GM06990 (cell line): ENCODE data around the gene ANO4.

ENCODE experiments used
- DNase-seq: peaks from one replicate; pipeline ENCODE4 v3.0.0-alpha.2; 2011; ENCODE audit not compliant: insufficient read length; ENCODE audit errors: extremely low read depth
- H3K27me3 ChIP-seq: replicated peaks from 2 replicates; pipeline ENCODE4 v1.6.0; 2011; ENCODE audit warnings: low read length; ENCODE audit not compliant: control insufficient read depth, insufficient read depth
- H3K36me3 ChIP-seq: 2 replicates; pipeline ENCODE4 v1.5.1; 2011; ENCODE audit warnings: low read length; ENCODE audit not compliant: control insufficient read depth, insufficient read depth
- H3K4me3 ChIP-seq: replicated peaks from 2 replicates; pipeline ENCODE4 v1.5.1; 2011; ENCODE audit warnings: low read depth, mild to moderate bottlenecking, control low read depth, low read length
- TF ChIP-seq, protein P1 (sequence below): IDR thresholded peaks from 2 replicates; pipeline ENCODE4 v1.5.1; 2011; ENCODE audit warnings: low read length, control low read depth, mild to moderate bottlenecking, inconsistent platforms; ENCODE audit not compliant: insufficient read depth, poor library complexity, severe bottlenecking

ANO4 gene

DNA sequence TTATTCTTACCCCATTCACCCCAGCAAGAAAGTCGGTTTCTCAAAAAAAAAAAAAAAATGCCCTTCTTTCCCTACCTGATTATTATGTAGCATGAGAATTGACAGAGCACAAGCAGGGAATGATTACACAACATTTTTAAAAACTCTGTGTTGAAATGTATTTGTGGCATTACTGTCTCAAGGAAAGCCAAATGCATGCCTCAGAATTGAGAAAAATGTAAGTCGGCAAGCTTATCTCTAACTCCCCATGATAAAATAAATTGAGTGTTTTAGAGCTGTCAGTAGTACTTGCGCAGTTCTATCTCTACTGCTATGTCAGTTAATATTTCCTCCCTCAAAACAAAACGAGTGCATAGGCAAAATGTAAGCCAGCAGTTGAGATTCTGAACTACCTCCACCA lies 25.7 kb downstream of the ANO4 start:
- TF ChIP-seq, protein P1, sequence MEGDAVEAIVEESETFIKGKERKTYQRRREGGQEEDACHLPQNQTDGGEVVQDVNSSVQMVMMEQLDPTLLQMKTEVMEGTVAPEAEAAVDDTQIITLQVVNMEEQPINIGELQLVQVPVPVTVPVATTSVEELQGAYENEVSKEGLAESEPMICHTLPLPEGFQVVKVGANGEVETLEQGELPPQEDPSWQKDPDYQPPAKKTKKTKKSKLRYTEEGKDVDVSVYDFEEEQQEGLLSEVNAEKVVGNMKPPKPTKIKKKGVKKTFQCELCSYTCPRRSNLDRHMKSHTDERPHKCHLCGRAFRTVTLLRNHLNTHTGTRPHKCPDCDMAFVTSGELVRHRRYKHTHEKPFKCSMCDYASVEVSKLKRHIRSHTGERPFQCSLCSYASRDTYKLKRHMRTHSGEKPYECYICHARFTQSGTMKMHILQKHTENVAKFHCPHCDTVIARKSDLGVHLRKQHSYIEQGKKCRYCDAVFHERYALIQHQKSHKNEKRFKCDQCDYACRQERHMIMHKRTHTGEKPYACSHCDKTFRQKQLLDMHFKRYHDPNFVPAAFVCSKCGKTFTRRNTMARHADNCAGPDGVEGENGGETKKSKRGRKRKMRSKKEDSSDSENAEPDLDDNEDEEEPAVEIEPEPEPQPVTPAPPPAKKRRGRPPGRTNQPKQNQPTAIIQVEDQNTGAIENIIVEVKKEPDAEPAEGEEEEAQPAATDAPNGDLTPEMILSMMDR, result no peak
- H3K27me3 ChIP-seq, result no peaks in the 10 kb centered on the region; the same call in 1 of the 2 replicates
- no peak for DNase-seq
- no peaks in the 10 kb centered on the region for H3K36me3 ChIP-seq
- no peak overlapping the region for H3K4me3 ChIP-seq

DNA sequence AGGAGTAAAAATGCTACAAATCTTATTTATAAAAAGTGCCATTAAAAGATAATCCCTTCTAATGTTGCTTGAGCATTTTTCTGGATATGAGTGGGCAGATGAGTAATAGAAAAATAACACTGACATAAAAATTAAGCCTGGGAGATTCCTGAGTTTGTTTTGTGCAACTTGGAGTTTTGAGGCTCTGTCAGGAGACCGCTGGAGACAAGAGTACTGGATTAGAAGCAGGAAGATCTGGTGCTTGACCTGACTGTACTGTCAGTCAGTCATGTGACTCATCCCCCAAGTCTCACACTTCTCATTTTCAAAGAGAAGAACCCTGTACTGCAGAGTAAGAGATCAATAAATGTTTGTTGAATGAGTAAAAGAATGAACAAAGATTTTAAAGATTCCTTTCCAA lies 29.4 kb downstream of the ANO4 start:
- H3K4me3 ChIP-seq, result no peak overlapping the region
- H3K36me3 ChIP-seq, result no peaks in the 10 kb centered on the region
- no peaks in the 10 kb centered on the region; the same call in 1 of the 2 replicates for H3K27me3 ChIP-seq
- no peak for DNase-seq
- TF ChIP-seq, protein P1, result no peak

DNA sequence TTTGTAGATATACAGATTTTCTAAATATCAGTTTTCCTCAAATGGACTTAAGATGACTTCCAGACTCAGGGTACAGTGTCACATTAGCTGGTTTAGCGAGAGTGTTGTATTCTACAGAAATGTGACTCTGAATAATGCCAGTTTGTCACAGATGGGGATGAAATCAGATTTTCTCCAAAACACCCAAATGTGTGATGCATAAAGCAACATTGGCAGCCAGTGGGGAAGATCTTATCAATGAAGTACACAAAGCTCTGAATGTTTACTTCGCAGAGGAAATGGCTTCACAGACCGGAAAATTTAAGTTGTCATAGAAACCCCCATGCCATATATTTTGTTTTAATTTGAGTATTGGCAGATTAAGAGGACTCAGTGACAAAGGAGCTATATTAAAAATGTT lies 29.9 kb downstream of the ANO4 start:
- no peak for DNase-seq
- TF ChIP-seq, protein P1, result no peak
- no peaks in the 10 kb centered on the region; the same call in 1 of the 2 replicates for H3K27me3 ChIP-seq
- no peaks in the 10 kb centered on the region for H3K36me3 ChIP-seq
- H3K4me3 ChIP-seq, result no peak overlapping the region

DNA sequence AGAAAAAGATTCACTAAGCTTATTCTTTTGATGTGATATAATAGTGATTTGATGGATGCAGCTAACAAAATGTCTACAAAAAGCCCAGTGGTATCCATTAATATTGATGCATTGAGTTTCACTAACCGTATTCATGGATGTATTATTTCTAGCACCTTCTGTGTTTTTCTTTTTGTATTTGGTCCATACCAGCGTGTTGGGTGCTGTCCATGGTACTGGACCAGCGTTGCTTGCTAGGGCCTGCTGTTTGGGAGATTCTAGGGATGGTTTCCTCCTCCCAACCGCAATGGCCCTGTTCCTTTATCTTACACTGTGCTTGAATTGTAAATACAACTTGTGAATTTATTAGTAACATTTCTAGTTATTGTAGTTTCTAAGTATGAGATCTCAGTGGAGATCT lies 31.7 kb downstream of the ANO4 start:
- Histone ChIP-seq H3K4me3 (no peak overlapping the region), H3K36me3 (no peaks in the 10 kb centered on the region), H3K27me3 (no peaks in the 10 kb centered on the region; the same call in 1 of the 2 replicates)
- DNase-seq, result no peak
- TF ChIP-seq, protein P1, result no peak

DNA sequence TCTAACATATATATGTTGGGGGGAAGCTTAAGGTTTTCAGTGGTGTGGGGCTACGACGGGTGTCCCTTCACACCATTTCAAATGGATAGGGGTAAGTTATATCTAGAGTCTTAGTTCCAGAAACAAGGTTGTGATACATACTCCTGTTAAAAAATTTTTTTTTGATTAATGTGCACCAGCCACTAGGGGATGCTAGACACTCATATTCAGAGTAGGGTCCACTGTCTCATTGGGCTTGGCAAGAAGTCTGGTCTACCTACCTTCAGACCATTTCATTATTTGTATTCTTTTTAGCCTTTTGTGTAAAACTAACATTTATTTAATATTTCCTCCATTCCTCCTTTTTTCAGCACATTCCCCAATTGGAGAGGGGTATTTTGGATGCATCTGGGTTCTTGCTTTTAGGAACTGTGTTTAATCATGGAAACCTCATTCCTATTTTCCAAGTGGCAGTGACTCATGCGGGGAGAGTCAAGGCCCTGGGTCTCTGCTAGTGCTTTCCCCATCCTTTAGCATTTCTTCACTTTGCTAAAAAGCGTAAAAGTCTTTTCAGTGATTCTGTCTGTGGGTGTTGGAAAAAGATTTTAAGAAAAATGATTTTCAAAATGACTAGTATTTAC lies 33.4 kb downstream of the ANO4 start:
- DNase-seq, result no peak
- H3K4me3 ChIP-seq, result no peak overlapping the region
- no peaks in the 10 kb centered on the region for H3K36me3 ChIP-seq
- H3K27me3 ChIP-seq, result no peaks in the 10 kb centered on the region
- TF ChIP-seq, protein P1, result peak; percentile 88
